ENCODE measurements around the gene RGS3. TPM values are rescaled to one million over a fixed set of nuclear protein-coding genes. Genes with fewer than 3 reads are reported as not detected.
A peak's percentile ranks its signal among the peaks of the same experiment; 100 is the strongest.

The RGS3 gene
- total RNA-seq, 1 experiment from 2014 or later: 16.6 TPM

GRCh38 chr9:113606510-113606909 lies 143.0 kb downstream of the RGS3 start (continued):
- TF ChIP-seq ARID4B (CRISPR knock-in tag; IDR thresholded peaks at IDR 0.05; ENCODE audit: borderline replicate concordance): no peak

- Mint-ChIP-seq H3K9me3 (no peaks in the 10 kb centered on the region), H3K27me3 (ENCODE audit: low read depth) (peaks cover 2% of the 10 kb centered on the region), H3K4me3 (no peak overlapping the region), H3K27ac (0 out of 2 replicates have a peak overlapping the region, but pooled peaks have one; percentile 45), H3K36me3 (no peaks in the 10 kb centered on the region), H3K4me1 (peaks cover 37% of the 10 kb centered on the region)
- no peak for ATAC-seq
- TF ChIP-seq ZNF416 (CRISPR knock-in tag; IDR thresholded peaks at IDR 0.05): no peak
- TF ChIP-seq SMAD4 (CRISPR knock-in tag; IDR thresholded peaks at IDR 0.05): no peak
- no peak for TF ChIP-seq MYBL2 (CRISPR knock-in tag; IDR thresholded peaks at IDR 0.05)
- TF ChIP-seq ZNF423 (CRISPR knock-in tag; IDR thresholded peaks at IDR 0.05): no peak
- TF ChIP-seq ZNF263 (CRISPR knock-in tag; IDR thresholded peaks at IDR 0.05; ENCODE audit: low read depth): no peak
- TF ChIP-seq RORB (CRISPR knock-in tag; IDR thresholded peaks at IDR 0.05): no peak
- no peak for TF ChIP-seq NR2C2 (CRISPR knock-in tag; IDR thresholded peaks at IDR 0.05)
- TF ChIP-seq NFYB (CRISPR knock-in tag; conservative IDR thresholded peaks at IDR 0.05; ENCODE audit: low read depth): no peak
- TF ChIP-seq ATF1 (CRISPR knock-in tag; IDR thresholded peaks at IDR 0.05): no peak
- no peak for TF ChIP-seq OVOL2 (CRISPR knock-in tag; IDR thresholded peaks at IDR 0.05; ENCODE audit: borderline replicate concordance)
- no peak for TF ChIP-seq SP1 (CRISPR knock-in tag; conservative IDR thresholded peaks at IDR 0.05)
- no peak for TF ChIP-seq ESRRA (CRISPR knock-in tag; IDR thresholded peaks at IDR 0.05; ENCODE audit: borderline replicate concordance)
- no peak for TF ChIP-seq PRRX2 (CRISPR knock-in tag; IDR thresholded peaks at IDR 0.05)
- no peak for TF ChIP-seq ZNF396 (CRISPR knock-in tag; IDR thresholded peaks at IDR 0.05; ENCODE audit: borderline replicate concordance)
- TF ChIP-seq JAZF1 (CRISPR knock-in tag; IDR thresholded peaks at IDR 0.05): no peak
- POLR2A ChIA-PET: no interaction called here
- no peak for DNase-seq (ENCODE audit: low spot score)
- CTCF ChIA-PET: interaction anchor here (2.8 kb wide), 2 partner anchors 17 to 47 kb away, joined by 12 to 17 read pairs; no protein-coding TSS in a partner anchor
These were observed 144.7 kb downstream of the RGS3 start for GRCh38 chr9:113608082-113608685.

- ATAC-seq (peak; percentile 80), DNase-seq (ENCODE audit: low spot score) (peak; percentile 58)
- peaks cover 27% of the 10 kb centered on the region for H3K4me1 Mint-ChIP-seq
- no peaks in the 10 kb centered on the region for H3K27me3 Mint-ChIP-seq (ENCODE audit: low read depth)
- H3K27ac Mint-ChIP-seq: peak overlapping the region; percentile 92
- H3K9me3 Mint-ChIP-seq: no peaks in the 10 kb centered on the region
- no peaks in the 10 kb centered on the region for H3K36me3 Mint-ChIP-seq
- CTCF ChIA-PET: interaction anchor here (1.0 to 2.8 kb wide), 4 partner anchors 15 to 49 kb away, joined by 5 to 17 read pairs (median 10); no protein-coding TSS in a partner anchor
- peak overlapping the region; percentile 22; the same call in 1 of the 2 replicates for H3K4me3 Mint-ChIP-seq
- POLR2A ChIA-PET: interaction anchor here (1.0 to 1.3 kb wide), 4 partner anchors 11 to 18 kb away, joined by 3 to 8 read pairs (median 4); no protein-coding TSS in a partner anchor
- TF ChIP-seq ZNF281 (CRISPR knock-in tag; IDR thresholded peaks at IDR 0.05) (peak; percentile 32; the same call in 1 of the 2 replicates), GABPB1 (CRISPR knock-in tag; IDR thresholded peaks at IDR 0.05) (peak; percentile 18; the same call in 1 of the 2 replicates)
- TF ChIP-seq, protein P1, sequence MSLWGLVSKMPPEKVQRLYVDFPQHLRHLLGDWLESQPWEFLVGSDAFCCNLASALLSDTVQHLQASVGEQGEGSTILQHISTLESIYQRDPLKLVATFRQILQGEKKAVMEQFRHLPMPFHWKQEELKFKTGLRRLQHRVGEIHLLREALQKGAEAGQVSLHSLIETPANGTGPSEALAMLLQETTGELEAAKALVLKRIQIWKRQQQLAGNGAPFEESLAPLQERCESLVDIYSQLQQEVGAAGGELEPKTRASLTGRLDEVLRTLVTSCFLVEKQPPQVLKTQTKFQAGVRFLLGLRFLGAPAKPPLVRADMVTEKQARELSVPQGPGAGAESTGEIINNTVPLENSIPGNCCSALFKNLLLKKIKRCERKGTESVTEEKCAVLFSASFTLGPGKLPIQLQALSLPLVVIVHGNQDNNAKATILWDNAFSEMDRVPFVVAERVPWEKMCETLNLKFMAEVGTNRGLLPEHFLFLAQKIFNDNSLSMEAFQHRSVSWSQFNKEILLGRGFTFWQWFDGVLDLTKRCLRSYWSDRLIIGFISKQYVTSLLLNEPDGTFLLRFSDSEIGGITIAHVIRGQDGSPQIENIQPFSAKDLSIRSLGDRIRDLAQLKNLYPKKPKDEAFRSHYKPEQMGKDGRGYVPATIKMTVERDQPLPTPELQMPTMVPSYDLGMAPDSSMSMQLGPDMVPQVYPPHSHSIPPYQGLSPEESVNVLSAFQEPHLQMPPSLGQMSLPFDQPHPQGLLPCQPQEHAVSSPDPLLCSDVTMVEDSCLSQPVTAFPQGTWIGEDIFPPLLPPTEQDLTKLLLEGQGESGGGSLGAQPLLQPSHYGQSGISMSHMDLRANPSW (CRISPR knock-in tag; conservative IDR thresholded peaks at IDR 0.05; ENCODE audit: low read depth): no peak
These were observed 146.2 kb downstream of the RGS3 start for GRCh38 chr9:113609562-113610318.
